HG02981 (cell line): ENCODE measurements around the gene SCUBE1.
"Not testable (repeated sequence)": the region's sequence is repeated elsewhere in the genome, so short reads cannot be mapped to it uniquely, and the experiment has no call there.

Source experiments
- ATAC-seq: cut with Tn5 transposase; IDR thresholded peaks from one replicate; pipeline ENCODE4 v1.9.1; 2021; ENCODE audit warnings: mild to moderate bottlenecking, moderate library complexity; ENCODE audit not compliant: unreplicated experiment

The SCUBE1 gene

DNA sequence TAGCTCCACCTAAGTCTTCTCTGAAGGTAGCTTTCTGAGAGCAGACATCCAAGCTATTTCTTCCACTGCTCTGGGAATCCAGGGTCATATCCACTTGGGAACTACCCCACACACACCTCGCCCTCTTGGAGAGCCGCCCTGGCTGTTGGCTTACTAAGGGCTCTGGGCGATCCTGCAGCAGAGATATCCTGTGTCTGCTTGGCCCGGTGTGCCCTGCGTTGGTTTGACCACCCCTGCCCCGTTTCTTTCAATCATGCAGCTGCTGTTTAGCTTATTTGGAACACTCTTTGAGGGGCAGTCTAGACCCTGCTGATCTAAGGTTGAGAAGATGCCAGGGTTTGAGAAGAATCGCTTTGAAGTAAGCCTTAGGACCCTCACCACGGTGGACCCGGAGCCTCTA is 17.4 kb upstream of the SCUBE1 start:
- no peak for ATAC-seq

DNA sequence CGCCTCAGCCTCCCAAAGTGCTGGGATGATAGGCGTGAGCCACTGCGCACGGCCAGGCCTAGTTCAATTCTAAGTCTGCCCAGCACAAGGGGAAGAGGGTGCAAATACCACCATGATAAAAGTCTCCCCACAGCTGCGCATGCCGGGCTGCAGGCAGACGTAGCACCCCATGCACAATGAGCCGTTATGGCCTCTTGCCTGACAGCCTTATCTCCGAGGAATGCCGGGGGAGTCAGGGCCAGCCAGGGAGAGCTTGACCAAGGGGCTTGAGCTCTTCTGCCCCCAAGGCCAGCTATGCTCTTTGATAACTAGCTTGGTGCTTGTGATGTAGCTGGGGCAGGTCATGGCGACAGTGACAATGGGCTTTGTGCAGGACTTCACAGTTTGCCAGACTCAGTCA is 13.7 kb upstream of the SCUBE1 start:
- ATAC-seq, result no peak

DNA sequence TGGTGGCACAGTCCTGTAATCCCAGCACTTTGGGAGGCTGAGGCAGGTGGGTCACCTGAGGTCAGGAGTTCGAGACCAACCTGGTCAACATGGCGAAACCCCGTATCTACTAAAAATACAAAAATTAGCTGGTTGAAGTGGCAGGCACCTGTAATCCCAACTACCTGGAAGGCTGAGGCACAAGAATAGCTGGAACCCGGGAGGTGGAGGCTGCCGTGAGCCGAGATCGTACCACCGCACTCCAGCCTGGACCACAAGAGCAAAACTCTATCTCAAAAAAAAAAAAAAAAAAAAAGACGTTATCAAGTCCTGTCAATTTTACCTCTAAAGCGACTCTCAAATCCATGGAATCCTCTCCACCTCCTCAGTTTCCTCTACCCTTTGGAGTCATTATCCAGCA is 12.5 kb upstream of the SCUBE1 start:
- not testable (repeated sequence) for ATAC-seq

DNA sequence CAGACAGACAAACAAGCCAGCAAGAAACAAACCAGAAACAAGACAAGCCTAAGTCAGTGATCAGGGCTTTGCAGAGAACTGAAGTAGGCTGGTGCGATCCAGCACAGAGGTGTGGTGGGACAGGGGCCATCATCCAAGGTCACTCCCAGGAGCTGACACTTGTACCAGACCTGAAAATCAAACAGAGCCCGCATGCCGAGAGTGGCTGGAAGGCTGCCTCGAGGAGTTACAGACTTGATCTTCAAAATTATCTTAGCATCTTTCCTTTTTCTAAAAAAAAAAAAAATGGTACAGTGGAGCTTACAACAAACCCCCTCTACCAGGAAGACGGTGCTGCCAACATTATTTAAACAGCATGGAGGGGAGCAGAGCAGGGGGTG is 8.8 kb upstream of the SCUBE1 start:
- no peak for ATAC-seq

DNA sequence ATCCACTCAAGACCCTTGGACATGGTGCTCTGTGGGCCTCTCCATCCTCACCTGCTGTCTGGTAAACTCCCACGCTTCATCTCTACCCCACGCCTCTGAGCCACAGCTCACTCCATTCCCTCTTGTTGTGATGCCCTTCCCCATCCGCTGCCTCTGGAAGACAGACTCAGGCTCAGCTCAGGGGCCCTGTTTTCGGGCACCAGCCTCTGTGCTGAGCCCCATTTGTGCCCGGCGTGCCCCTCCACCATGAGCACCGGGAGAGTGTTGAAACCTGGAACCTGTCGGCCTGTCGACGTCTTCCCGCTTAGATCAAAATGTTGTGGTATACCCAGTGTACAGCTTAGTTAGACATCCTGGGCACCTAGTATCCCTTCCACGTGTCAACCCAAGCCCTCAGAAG is 6.5 kb upstream of the SCUBE1 start:
- ATAC-seq, result no peak

DNA sequence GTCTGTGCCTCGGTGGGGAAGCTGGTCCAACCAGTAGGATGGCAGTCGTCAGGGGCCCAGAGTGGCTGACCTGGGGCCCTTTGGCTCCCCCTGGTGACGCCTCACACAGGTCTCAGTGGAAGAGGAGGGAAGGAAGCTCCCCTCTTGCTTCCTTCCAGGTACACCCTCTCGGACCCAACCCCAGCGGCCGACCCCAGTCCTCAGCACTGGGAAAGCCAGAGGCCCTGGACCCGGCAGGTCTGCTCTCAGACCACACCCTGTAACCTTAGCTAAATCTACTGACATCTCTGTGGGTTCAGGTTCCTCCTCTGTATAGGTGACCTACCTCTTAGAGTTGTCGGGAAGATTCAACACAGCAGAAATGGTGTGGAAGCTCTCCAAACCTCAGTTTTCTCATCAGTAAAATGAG is 3.4 kb upstream of the SCUBE1 start:
- ATAC-seq, result no peak

DNA sequence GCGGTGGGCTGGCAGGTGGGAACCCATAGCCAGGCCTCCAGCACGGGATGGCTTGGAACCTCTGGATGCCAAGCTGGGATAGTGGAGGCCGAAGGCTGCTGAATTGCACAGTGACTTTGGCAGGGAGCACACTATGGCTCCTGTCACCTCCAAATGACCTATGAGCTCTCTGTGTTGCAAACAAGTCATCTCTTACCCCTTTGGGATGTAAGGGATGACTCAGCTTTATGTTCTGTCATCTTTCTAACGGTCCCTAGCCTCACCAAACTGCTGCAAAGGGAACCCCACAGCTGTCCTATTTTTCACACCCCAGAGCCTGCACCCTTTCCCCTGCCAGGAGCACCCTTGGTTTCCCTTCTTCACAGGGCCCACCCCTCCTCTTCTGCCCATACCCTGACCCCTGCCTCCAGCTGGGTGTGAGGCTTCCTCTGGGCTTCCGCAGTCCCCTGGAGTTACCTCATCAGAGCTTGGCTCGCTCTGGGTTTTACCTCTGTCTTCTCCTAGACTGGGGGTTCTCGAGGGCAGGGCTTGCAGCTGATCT is 2.7 kb upstream of the SCUBE1 start:
- ATAC-seq, result no peak

DNA sequence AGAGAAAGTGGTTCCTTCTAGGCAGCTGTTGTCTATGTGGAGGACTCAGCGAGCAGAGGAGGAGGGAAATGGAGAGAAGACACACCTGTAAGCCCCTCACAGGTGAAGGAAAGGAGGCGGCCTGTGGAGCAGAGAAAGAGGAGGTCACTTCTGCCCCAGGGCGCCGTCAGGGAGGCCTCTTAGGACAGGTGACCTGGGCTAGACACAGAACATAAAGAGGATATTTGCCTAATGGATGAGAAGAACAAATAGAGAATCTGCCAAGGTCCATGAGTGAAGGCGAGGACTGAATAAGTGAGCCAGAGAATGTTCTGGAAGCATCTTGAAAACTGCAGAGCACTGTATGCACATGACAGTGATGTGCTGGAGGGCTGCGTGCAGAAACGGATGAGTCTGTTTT is 2.2 kb upstream of the SCUBE1 start:
- ATAC-seq, result no peak

DNA sequence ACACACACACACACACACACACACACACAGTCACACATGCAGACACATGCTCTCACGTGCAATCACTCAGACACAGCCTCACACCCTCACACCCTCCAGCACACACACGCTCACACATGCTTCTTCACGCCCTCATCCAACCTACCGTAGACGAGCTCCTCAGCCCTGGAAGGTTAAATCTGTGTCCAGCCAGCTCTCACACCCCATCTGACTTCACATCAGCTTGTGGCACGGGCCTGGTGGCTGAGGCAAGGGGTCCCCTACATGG is 1.3 kb upstream of the SCUBE1 start:
- no peak for ATAC-seq

DNA sequence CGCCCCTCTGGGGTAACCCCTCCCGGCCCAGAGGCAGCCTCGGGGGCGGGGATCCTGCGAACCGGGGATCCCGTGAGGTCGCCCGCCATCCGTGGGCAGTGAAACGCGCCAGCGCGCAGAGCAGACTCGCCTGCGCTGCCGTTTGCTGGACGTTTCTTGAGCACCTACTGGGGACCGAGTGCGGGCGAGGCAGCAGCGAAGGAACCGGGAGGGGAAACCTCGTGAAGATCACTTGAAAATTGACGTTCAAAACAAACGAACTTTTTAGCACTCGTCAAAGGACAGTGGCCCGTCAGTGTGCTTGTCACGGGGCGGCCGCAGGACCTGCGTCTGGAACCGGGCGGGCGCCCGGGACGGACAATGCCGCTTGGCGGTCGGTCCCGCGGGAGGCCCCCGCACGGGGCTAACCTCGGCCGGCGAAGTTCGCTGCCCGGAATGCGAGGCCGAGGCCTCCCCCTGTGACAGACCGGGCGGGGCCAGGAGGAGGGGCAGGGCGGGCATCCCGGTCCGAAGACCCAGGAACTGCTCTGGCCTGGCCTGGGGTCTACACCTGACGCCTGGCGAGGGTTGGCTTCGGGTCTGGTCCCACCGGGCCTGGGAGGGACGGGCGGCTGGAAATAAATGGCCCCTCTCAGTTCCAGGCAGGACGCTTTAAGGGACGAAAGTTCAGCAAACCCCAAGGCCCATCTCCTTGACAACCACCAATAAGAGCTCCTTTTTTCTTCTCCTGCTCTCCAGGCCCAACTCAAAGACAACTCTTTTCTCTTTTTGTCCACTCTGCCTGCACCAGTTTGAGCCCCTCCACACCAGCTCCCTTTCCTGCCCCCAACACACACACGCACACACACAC is 723 bp upstream of the SCUBE1 start:
- no peak for ATAC-seq

DNA sequence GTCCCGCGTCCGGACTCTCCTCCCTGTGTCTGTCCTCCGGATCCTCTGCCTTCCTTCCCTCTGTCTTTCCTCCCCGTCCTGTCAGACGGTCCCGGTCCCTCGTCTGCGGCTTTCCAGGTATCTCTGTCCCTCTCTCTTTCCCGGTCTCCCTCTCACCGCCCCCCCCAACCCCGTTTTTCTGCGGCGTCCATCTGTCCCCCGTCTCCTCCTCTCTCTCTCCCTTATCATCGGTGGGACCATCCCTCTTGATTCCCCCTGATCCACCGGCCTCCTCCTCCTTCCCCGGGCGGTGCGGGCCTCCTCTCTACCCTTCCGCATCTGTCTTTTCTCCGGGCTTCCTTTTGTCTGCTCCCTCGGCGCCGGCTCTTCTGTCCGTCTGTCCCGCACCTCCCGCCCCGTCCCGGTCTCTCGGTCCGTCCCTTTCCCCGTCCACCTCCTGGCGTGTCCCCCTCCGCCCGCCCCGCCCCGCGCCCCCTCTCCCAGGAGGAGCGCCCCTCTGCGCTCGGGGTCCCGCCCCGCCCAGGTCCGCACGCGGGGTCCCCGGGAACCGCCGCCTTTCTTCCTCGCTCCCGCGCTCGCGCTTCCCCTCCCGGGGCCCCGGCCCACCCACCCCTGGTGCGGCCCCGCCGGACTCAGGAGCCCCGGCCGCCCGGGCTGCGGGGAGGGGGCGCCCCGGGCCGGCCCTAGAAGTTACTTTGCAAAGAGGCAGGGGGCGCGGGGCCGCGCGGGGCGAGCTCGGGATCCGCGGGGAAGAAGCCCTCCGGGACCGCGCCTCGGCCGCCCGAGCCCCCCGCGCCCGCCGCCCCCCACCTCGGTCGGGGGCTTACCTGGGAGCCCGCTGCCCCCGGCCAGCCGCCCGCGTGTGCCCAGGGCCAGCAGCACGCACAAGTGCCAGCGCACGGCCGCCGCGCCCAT is 568 bp downstream of the SCUBE1 start:
- ATAC-seq, result no peak

DNA sequence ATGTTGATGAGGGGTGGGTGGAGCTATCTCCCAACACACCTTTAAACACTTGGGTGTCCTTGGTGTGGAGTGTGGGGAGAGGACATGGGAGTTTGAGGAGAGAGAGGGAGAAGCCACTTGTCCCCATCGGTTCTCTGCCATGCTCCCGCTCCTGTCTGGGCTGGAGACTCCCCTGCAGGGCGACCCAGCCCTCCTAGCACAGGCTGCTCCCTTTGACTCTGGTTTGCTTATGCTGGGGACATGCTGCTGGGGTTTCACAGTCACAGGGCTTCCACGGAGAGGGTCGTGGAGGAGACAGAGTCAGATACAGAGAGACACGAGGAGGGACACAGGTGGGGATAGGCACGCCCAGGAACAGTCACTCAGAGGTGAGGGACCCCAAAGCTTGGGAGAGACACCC is 1.6 kb downstream of the SCUBE1 start:
- no peak for ATAC-seq

DNA sequence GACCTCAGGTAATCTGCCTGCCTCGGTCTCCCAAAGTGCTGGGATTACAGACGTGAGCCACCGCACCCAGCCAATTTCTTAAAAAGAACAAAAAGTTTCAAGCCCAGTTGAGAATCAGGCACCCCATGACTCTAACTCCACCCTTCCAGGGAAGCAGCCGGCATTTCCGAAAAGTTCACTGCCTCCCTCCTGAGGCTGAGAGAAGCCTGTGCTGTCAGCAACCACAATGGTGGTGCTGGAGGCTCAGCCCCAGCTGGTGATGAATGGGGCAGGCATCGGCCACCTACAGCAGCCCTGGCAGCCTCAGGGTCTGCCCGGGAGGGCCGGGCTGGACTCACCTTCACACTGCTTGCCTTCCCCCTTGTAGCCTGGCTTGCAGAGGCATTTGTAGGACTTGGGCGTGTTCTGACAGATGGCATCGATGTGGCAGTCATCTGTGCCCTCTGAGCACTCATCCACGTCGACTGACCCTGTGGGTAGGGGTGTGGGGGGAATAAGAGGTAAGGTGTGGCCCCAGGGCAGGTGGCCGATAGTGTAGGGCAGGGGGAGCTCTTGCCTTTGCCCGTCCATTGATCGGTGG is 4.3 kb downstream of the SCUBE1 start:
- no peak for ATAC-seq

DNA sequence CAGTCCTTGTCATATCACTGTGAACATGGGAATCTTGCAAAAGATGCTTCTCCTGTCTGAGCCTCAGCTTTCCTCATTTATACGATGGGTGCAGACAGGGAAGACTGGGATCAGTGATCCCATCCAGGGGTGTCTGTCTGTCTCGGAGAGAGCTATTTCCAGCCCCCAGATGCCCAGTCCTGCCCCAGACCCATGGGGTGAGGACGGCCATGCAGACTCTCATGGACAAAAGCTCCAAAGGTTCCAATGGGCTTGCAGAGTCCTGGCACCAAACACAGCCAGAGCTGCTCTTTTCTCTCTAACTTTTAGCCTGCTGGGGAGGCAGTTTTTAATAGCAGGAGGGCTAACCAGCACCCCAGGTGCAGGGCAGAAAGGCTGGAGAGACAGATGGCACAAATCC is 5.2 kb downstream of the SCUBE1 start:
- ATAC-seq, result no peak

DNA sequence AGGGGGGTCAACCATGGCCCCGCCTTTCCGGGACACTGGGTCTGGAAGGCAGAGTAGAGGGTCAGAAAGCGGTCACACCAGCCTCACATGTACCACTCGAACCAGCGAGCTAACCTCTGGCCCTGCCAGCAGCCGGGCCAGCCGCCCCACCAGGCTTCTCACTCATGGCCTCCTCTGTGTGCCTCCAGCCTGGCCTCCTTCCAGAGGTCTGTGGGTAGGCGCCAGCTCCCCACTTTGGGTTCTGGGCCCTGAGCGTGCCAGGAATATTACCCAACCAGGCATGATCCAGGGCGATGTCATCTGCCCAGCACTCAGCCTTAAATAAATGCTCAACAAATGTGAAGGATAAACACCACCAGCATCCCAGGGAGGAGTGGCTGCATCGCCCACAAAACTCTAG is 5.8 kb downstream of the SCUBE1 start:
- no peak for ATAC-seq

DNA sequence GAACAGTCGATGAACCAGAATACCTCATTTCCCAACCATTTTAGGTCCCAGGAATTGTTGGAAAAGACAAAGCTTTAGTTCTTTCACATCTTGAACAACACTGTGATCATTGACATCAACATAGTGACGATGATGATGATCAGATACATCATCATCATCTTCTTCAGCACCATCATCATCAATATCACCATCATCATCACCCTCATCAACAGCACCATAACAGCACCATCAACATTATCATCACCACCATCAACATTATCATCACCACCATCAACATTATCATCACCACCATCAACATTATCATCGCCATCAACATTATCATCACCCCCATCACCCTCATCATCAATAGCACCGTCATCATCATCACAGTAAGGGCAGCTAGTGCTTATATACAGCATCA is 8.8 kb downstream of the SCUBE1 start:
- no peak for ATAC-seq

DNA sequence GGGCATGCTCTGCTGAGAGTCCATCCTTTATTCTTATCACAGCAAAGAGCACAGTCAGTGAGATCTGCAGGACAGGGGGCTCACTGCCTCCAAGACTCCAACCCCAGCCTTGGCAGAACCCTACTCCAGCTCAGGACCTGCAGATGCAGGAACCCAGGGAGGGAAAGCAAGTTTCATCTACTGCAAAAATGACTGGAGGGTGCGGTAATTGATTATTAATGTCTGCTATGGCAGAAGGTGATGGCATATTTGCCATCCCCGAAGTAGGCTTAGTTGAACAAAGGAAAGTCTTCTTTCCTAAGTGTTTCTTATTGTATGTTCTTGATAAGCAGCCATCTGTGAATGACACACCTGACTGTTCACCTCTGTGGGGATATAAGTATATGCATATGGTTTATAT is 9.2 kb downstream of the SCUBE1 start:
- ATAC-seq, result no peak

DNA sequence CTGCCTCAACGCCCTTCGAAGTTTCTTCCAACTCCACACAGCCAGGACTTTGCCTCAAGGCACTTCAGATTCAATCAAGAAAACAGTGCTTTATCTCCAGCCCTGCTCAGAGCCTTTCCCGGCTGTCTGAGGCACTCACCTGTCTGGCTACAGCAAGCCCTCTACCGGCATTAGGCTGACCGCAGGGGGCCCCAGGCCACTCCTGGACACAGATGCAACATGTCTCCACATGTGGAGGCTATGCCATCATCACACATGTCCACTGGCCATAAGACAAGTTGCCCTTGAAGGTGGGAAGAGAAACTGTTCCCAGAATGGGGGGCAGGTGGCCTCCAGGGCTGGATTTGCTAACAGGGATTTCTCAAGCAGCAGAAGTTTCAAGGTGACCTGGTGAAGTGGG is 10.0 kb downstream of the SCUBE1 start:
- ATAC-seq, result no peak

DNA sequence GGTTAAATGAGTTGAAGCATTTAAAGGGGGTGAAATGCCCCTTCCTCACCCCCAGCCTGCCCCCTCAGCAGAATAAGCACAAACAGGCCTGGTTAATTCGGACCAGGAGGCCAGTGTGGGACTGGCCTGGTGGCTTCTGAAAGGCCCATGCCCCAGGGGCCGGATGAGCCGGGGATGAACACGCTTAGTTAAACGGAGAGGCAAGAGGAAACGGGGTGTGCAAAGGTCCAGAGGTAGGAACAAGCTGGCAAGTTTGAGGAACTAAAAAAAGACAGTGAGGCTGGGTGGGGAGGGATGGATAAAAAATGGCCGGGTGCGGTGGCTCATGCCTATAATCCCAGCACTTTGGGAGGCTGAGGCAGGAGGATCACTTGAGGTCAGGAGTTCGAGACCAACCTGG is 11.5 kb downstream of the SCUBE1 start:
- ATAC-seq, result no peak

DNA sequence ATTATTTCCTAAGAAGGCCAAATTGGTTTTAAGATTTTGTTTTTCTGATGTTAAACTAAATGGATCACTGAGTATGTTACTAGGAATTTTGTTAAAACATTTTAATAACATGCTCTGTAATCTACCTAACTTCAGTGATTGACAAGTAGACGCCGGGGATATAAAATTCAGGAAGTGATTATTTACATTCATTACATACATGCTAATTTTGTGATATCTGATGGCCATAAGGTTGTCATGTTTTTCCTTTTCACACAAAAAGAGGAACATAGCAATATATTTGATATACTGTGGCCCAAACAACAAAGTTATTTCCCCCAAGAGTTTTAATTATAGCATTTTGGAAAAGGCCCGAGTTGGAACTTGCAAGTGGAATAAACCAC is 12.1 kb downstream of the SCUBE1 start:
- ATAC-seq, result no peak

DNA sequence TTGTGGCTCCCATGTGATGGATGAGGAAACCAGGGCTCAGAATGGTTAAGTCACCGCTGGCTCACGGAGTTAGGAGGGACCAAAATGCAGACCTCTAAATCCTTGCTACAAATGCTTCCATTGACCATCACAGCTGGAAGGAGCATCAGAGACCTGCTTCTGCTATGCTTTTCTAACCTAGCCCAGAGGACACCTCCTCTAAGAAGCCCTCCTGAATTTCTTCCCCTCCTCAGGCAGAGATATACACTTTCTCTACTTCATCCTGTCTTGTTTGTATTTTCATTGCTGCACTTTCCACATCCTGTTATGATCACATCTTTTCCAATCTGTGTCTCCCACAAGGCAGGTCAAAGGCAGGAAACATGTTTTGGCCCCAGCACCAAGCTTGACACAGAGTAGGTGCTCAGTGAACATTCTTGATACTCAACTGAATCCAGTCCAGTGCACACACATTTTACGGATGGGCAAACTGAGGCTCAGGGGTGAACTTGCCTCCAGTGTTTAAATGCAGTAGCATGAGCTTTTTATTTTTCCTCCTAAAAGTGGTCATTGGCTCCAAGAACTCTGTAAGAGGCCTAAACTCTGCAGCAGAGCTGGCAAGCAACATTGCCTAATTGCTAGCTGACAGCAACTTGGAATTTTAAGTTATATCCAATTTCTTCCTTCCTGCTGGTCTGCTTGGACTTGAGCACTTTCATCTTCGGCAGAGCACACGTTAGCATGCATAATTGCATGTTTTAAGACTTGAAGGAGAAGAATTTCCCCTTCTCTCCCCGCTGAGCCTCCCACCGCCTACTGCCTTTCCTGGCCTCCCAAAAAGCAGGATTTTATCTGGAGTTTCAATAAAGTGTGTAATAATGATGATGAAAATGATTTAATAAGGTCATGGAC is 12.7 kb downstream of the SCUBE1 start:
- no peak for ATAC-seq
